Fibroblast of lung (primary cell): ENCODE data around the gene DES. TPM values are rescaled to one million over a fixed set of nuclear protein-coding genes. Genes with fewer than 3 reads are reported as not detected.

Experiments used
- DNase-seq, 2 donors: peaks; one replicate each; pipeline versions ENCODE4 v3.0.0 to v3.0.0-alpha.2; 2010; ENCODE audit warnings: low read depth in 2 of 2
- H2AFZ ChIP-seq: 2 replicates; pipeline ENCODE4 v1.5.1; 2012; ENCODE audit warnings: low read length, control low read depth, inconsistent platforms
- H3K27ac ChIP-seq: 2 replicates; pipeline ENCODE4 v1.5.1; 2011; ENCODE audit warnings: low read length, control low read depth; ENCODE audit not compliant: insufficient read depth
- H3K27me3 ChIP-seq: 2 replicates; pipeline ENCODE4 v1.5.1; 2011; ENCODE audit warnings: mild to moderate bottlenecking, low read length; ENCODE audit not compliant: control insufficient read depth, insufficient read depth
- H3K36me3 ChIP-seq: 2 replicates; pipeline ENCODE4 v1.5.1; 2011; ENCODE audit warnings: low read length; ENCODE audit not compliant: control insufficient read depth, insufficient read depth
- H3K4me1 ChIP-seq: 2 replicates; pipeline ENCODE4 v1.5.1; 2011; ENCODE audit warnings: low read length; ENCODE audit not compliant: control insufficient read depth, insufficient read depth; ENCODE audit errors: extremely low read depth
- H3K4me2 ChIP-seq: 2 replicates; pipeline ENCODE4 v1.5.1; 2011; ENCODE audit warnings: low read length, control low read depth; ENCODE audit not compliant: insufficient read depth; ENCODE audit errors: extremely low read depth
- H3K4me3 ChIP-seq, 4 experiments: fragments of 200-600 bp in 1 of 4; sonication (generic) in 1 of 4; replicated peaks in 1 of 4; 2 replicates each; pipeline ENCODE4 v1.5.1; 2011 to 2016; ENCODE audit warnings: low read length in 4 of 4, low read depth in 3 of 4, mild to moderate bottlenecking in 3 of 4, control low read depth in 2 of 4, inconsistent platforms in 1 of 4, mixed read lengths in 1 of 4; ENCODE audit not compliant: insufficient read depth in 1 of 4; ENCODE audit errors: control extremely low read depth in 1 of 4
- H3K79me2 ChIP-seq: 2 replicates; pipeline ENCODE4 v1.5.1; 2012; ENCODE audit warnings: mild to moderate bottlenecking, low read length, inconsistent platforms; ENCODE audit not compliant: control insufficient read depth, insufficient read depth
- H3K9ac ChIP-seq: 2 replicates; pipeline ENCODE4 v1.5.1; 2011; ENCODE audit warnings: mild to moderate bottlenecking, low read length, control low read depth; ENCODE audit not compliant: insufficient read depth
- H3K9me3 ChIP-seq: 2 replicates; pipeline ENCODE4 v1.5.1; 2012; ENCODE audit warnings: low read depth, low read length; ENCODE audit not compliant: control insufficient read depth, insufficient read depth
- H4K20me1 ChIP-seq: 2 replicates; pipeline ENCODE4 v1.5.1; 2011; ENCODE audit warnings: low read length; ENCODE audit not compliant: control insufficient read depth, insufficient read depth; ENCODE audit errors: extremely low read depth
- CTCF ChIP-seq, 2 donors: IDR thresholded peaks in 1 of 2; conservative IDR thresholded peaks in 1 of 2; 1 replicate in 1 of 2; 2 replicates in 1 of 2; pipeline ENCODE4 v1.5.1; 2011 to 2012; ENCODE audit warnings: low read length in 2 of 2, control low read depth in 1 of 2, inconsistent platforms in 1 of 2, low read depth in 1 of 2, mild to moderate bottlenecking in 1 of 2
- EZH2 ChIP-seq: IDR thresholded peaks from 2 replicates; pipeline ENCODE4 v1.5.1; 2012; ENCODE audit warnings: low read length, control low read depth, mild to moderate bottlenecking; ENCODE audit errors: missing control alignments
- polyA plus RNA-seq, 2 donors: library from polyadenylated mRNA; depleted of rRNA in 1 of 2; stranded (reverse) in 1 of 2; unstranded in 1 of 2; fragments of >200 nt; gene quantifications; 2 replicates each; pipeline ENCODE4 v1.2.1, GENCODE V29; 2011 to 2012; ENCODE audit warnings: missing spikeins in 1 of 2
- total RNA-seq: library from RNA; depleted of rRNA; stranded (reverse); fragments of >200 nt; gene quantifications from 2 replicates; pipeline ENCODE4 v1.2.1, GENCODE V29; 2014

DES gene
- total and polyA plus RNA-seq, 2 donors (not counting 1 experiment from before 2014, with no cell fraction given), result 11.0 to 34.7 TPM

GRCh38 chr2:219386532-219387280 lies 31.5 kb upstream of the DES start:
- peak overlapping the region; percentile 93 for H3K27ac ChIP-seq
- peak overlapping the region; percentile 53 for H2AFZ ChIP-seq
- no peaks in the 10 kb centered on the region for H4K20me1 ChIP-seq
- no peaks in the 10 kb centered on the region for H3K9me3 ChIP-seq
- TF ChIP-seq EZH2, result no peak
- TF ChIP-seq CTCF (conservative IDR thresholded peaks at IDR 0.05 in 1 of 2, IDR thresholded peaks at IDR 0.05 in 1 of 2; ENCODE audit: low read depth in 1 of 2, low read length in 2 of 2), result no peak
- H3K9ac ChIP-seq, result peak overlapping the region; percentile 92
- peak in 1 of 2 donors; percentile 17 for DNase-seq
- no peaks in the 10 kb centered on the region for H3K27me3 ChIP-seq
- H3K36me3 ChIP-seq, result peaks cover 22% of the 10 kb centered on the region
- H3K79me2 ChIP-seq, result peaks cover 9% of the 10 kb centered on the region
- peaks cover 13% of the 10 kb centered on the region for H3K4me1 ChIP-seq
- peak overlapping the region; percentile 94 for H3K4me2 ChIP-seq
- peak overlapping the region; percentile 86 to 92 (median 90) for H3K4me3 ChIP-seq

- H4K20me1 ChIP-seq, result no peaks in the 10 kb centered on the region
- H3K79me2 ChIP-seq, result peaks cover 9% of the 10 kb centered on the region
- H3K27me3 ChIP-seq, result no peaks in the 10 kb centered on the region
- DNase-seq, result peak; percentile 83 to 87
- peak within 1 kb of the TSS; percentile 93 for H3K27ac ChIP-seq
- peak within 1 kb of the TSS; percentile 94 for H3K4me2 ChIP-seq
- TF ChIP-seq EZH2, result no peak
- TF ChIP-seq CTCF (conservative IDR thresholded peaks at IDR 0.05 in 1 of 2, IDR thresholded peaks at IDR 0.05 in 1 of 2; ENCODE audit: low read depth in 1 of 2, low read length in 2 of 2), result no peak
- H3K36me3 ChIP-seq, result peaks cover 20% of the 10 kb centered on the region
- H3K4me1 ChIP-seq, result peaks cover 13% of the 10 kb centered on the region
- H3K4me3 ChIP-seq, result peak within 1 kb of the TSS; percentile 86 to 92 (median 90)
- H2AFZ ChIP-seq, result peak within 1 kb of the TSS; percentile 97
- H3K9ac ChIP-seq, result peak within 1 kb of the TSS; percentile 92
- H3K9me3 ChIP-seq, result no peaks in the 10 kb centered on the region
These were observed 30.7 kb upstream of the DES start, which contains the start of gene DNPEP for GRCh38 chr2:219387306-219388120. Gene DNPEP (minus strand): TSS chr2:219387912. CDS start chr2:219387794, 118 bp downstream.
